GM19025 (cell line): ENCODE results near the gene TEX9.

Experiments used
- ATAC-seq: cut with Tn5 transposase; IDR thresholded peaks from one replicate; pipeline ENCODE4 v1.9.1; 2021; ENCODE audit warnings: mild to moderate bottlenecking, low read depth, moderate library complexity; ENCODE audit not compliant: unreplicated experiment

The TEX9 gene

DNA sequence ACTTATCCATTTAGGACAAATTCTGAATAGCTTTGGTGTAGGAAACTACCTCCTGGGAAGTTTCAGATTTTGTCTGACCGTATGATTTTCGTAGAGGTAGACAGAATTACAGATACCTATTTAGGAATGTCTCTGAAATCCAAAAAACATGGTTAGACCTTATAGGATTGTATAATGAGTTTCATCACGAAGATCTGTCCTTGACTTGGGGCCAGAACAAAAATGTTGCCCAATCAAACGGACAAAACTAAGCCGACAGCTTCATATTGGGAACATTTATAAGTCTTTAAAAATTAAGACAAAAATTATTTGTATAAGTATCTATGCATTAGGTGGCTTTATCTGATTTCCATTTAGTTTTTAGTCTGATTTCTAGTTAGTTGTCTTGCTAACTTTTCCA lies 67.1 kb downstream of the TEX9 start:
- ATAC-seq, result no peak

DNA sequence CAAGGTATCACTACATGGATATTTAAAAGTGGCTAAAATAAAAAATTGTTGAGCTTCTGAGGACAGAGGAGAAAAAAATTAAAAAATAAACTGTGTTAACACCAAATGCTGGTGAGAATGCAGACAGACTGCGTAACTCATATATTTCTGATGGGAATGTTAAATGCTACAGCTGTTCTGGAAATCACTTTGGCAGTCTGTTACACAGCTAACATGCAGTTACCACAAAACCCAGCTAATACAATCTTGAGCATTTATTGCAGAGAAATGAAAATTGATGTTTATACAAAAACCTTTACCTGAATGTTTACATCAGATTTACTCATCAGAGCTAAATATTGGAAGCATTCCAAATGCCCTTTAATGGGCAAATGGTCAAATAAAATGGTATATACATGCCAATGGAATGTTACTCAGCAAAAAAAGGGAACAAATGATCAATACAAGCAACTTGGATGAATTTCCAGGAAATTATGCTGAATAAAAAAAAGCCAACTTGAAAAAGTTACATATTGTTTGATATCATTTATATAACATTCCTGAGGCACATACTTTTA lies 75.1 kb downstream of the TEX9 start:
- ATAC-seq, result no peak

DNA sequence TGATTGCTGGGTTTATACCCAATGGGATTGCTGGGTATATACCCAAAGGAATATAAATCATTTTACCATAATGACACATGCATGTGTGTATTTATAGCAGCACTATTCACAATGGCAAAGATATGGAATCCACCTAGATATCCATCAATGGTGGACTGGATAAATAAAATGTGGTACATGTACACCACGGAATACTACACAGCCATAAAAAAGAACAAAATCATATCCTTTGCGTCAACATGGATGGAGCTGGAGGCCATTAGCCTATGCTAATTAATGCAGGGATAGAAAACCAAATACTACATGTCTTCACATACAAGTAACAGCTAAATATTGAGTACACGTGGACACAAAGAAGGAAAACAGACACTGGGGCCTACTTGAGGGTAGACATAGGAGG lies 77.1 kb downstream of the TEX9 start:
- ATAC-seq, result no peak

GRCh38 chr15:56445746-56446145 lies 80.5 kb downstream of the TEX9 start:
- no peak for ATAC-seq

GRCh38 chr15:56454836-56455235 lies 89.6 kb downstream of the TEX9 start:
- ATAC-seq, result no peak

DNA sequence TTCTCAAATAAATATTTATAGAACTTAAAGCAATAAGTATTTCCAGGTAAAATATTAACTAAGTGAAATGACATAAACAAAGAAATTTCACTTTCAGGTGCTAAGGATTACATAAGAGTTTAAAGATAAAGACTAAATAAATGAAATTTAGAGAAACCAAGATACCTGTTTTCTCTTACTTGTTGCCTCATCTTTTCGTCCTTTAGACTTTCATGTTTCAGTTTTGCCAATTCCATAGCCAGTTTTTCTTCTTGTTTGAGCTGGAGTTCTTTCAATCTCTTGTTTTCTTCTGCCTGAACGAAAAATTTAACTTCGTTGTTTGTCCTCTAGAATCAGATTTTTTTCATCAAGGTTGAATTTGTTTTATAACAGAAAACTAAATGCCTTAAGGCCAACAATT lies 91.0 kb downstream of the TEX9 start:
- no peak for ATAC-seq

- ATAC-seq, result no peak
Observed at GRCh38 chr15:56459096-56459495, 93.9 kb downstream of the TEX9 start.

DNA sequence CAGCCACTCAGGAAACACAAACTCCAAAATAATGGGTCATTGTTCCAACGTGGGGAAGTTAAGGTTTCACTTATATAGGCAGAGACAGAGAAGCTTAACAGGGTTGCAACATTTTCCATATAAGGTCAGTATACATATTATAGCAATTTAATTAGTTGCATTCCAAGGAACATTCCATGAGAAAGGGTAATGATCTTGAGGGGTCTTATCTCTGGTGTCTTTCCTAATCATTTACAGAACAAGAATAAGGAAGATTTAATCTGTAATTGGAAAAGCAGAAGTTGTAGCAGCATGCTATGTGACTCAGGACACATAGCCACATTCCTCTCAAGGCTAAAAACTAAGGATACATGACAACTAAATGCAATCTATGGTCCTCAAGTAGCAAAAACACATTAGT lies 94.8 kb downstream of the TEX9 start:
- no peak for ATAC-seq

- ATAC-seq, result no peak
Observed at GRCh38 chr15:56460947-56461346, 95.7 kb downstream of the TEX9 start.

DNA sequence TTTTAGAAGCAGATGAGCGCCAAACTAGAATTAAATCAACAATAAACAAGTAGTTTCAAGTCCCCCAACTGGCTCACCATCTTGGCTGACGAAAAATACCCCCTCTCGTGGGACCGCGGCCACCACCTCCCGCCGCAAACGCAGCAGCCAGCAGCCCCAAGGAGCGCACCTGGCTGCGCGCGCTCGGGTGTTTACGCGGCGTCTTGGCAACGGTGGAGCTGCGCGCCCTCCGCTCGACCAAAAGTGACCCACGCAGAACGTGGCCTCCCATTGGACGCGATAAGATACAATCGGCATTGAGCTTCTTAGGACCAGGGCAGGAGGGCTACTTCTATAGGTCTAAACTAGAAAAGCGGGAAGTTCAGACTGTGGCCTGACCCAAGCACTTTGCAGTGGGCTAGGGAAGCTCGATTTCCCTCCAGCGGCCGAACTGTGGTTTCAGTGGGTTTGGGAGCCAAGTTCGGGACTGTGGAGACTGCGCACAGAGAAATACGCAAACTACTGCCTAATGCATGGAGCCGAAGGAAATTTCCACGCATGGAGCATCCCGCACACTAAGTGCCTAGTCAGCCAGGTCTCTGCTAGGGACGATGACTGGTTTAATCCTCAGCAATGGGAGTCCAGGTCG lies 99.8 kb downstream of the TEX9 start, which contains the start of gene MNS1:
Gene MNS1, minus strand, starts transcription at position 245 of the 628 bp plus-strand sequence. Its CDS starts 165 bp downstream, at position 80.
- ATAC-seq, result peak; percentile 100

DNA sequence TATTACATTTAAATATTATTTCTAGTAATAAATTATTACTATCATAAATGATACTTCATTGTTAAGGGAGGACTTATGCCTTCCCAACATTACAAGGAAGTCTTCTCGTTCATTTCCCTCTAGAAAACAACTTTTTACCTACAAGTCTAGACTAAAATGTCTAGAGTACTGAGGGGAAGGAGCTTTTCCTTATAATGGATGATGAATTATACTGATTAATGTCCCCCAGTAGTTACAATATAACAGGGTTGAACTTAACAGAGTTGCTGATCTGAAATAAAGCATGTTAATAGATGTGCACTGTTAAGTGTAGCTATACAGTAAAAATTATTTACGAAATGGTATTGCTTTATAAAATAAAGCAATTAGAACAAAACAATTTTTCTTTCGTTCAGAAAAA lies 102.4 kb downstream of the TEX9 start:
- no peak for ATAC-seq

DNA sequence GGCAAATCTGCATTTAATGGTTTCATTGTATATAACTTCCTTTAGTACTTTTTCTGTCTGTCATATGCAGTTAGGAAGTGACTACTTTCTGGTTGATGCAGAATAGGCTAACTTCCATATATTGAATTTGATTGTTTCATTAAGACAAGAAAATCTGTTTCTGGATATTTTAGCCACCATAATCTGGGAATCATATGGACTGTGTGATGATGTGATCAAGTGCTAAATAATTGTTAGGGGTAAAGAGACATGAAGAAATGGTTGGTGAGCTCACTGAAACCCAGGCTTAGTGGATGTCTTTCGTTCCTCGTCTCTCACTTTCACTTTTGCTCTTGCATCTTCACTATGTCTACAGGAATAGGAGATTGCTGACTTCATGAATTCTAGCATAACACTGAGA lies 103.2 kb downstream of the TEX9 start:
- no peak for ATAC-seq

GRCh38 chr15:56469483-56469882 lies 104.3 kb downstream of the TEX9 start:
- no peak for ATAC-seq

GRCh38 chr15:56471440-56472069 lies 106.3 kb downstream of the TEX9 start:
- no peak for ATAC-seq

DNA sequence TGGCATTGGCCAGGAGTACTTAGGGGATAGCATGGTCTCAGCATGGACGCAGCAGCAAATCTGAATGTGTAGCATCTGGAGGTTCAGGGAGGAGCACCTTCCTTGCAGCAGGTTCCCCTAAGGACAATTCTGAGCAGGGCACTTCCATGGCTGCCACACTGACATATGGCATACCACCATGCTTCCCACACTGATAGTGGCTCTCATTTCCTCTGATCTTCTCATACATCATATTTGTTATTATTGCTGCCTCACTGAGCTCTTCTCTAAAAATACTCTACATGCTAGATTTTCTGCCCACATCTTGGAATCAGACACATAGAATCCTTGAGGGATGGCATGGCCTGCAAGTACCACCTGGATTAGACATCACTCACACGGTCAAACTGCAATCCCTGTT lies 107.1 kb downstream of the TEX9 start:
- no peak for ATAC-seq

GRCh38 chr15:56473017-56473416 lies 107.8 kb downstream of the TEX9 start:
- no peak for ATAC-seq

GRCh38 chr15:56475351-56475750 lies 110.1 kb downstream of the TEX9 start:
- no peak for ATAC-seq
